ENCODE results near the gene P4HA1.

Gene P4HA1

GRCh38 chr10:73096449-73097304, at the start of gene P4HA1:
TSS of gene P4HA1 (minus strand) at chr10:73096866. CDS start at chr10:73074883, 21,983 bp downstream.
- Histone ChIP-seq H3K4me3 (ENCODE audit: low read length) (peak within 1 kb of the TSS; percentile 90), H3K9ac (ENCODE audit: low read length) (peak within 1 kb of the TSS; percentile 77), H3K9me3 (ENCODE audit: control insufficient read depth, low read depth, low read length) (no peaks in the 10 kb centered on the region), H3K4me1 (ENCODE audit: control insufficient read depth, low read depth, low read length) (peaks cover 15% of the 10 kb centered on the region), H3K36me3 (ENCODE audit: control insufficient read depth, low read depth, low read length) (no peaks in the 10 kb centered on the region), H3K27me3 (ENCODE audit: control insufficient read depth, insufficient read depth, low read length) (no peaks in the 10 kb centered on the region), H3K27ac (ENCODE audit: low read length) (peak within 1 kb of the TSS; percentile 53)

GRCh38 chr10:73141603-73142002, 44.9 kb upstream of the P4HA1 start:
- H3K36me3 ChIP-seq (ENCODE audit: control insufficient read depth, low read depth, low read length), result peaks cover 46% of the 10 kb centered on the region
- H3K4me3 ChIP-seq (ENCODE audit: low read length), result no peak overlapping the region
- H3K27me3 ChIP-seq (ENCODE audit: control insufficient read depth, insufficient read depth, low read length), result no peaks in the 10 kb centered on the region
- H3K9me3 ChIP-seq (ENCODE audit: control insufficient read depth, low read depth, low read length), result no peaks in the 10 kb centered on the region
- H3K9ac ChIP-seq (ENCODE audit: low read length), result no peak overlapping the region
- H3K4me1 ChIP-seq (ENCODE audit: control insufficient read depth, low read depth, low read length), result no peaks in the 10 kb centered on the region
- no peak overlapping the region for H3K27ac ChIP-seq (ENCODE audit: low read length)

DNA sequence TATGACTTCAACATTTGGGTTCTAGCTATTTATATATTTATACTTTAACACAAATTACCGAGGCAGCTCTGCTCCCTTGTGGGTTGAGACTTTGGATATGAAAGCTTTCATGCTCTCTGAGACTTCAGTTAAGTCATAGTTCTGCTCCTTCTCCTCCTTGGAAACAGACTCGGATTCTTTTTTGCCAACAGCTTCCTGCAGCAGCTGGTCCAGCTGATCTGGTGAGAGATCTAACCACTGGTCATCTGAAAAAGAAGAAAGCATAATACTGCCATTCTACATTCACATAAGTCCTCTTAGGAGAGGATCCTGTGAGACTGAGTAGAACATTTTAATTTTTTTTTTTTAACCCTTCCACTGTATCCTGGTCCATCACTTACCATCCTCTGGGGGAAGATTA, 42.6 kb upstream of the P4HA1 start:
- peaks cover 56% of the 10 kb centered on the region for H3K36me3 ChIP-seq (ENCODE audit: control insufficient read depth, low read depth, low read length)
- no peak overlapping the region for H3K27ac ChIP-seq (ENCODE audit: low read length)
- no peak overlapping the region for H3K4me3 ChIP-seq (ENCODE audit: low read length)

GRCh38 chr10:73136627-73137026, 40.0 kb upstream of the P4HA1 start:
- no peak overlapping the region for H3K4me3 ChIP-seq (ENCODE audit: low read length)
- no peaks in the 10 kb centered on the region for H3K27me3 ChIP-seq (ENCODE audit: control insufficient read depth, insufficient read depth, low read length)
- peaks cover 61% of the 10 kb centered on the region for H3K36me3 ChIP-seq (ENCODE audit: control insufficient read depth, low read depth, low read length)
- no peaks in the 10 kb centered on the region for H3K9me3 ChIP-seq (ENCODE audit: control insufficient read depth, low read depth, low read length)
- H3K27ac ChIP-seq (ENCODE audit: low read length), result no peak overlapping the region
- H3K4me1 ChIP-seq (ENCODE audit: control insufficient read depth, low read depth, low read length), result no peaks in the 10 kb centered on the region
- H3K9ac ChIP-seq (ENCODE audit: low read length), result no peak overlapping the region

More for the DNA sequence above, 42.6 kb upstream of the P4HA1 start:
- no peaks in the 10 kb centered on the region for H3K9me3 ChIP-seq (ENCODE audit: control insufficient read depth, low read depth, low read length)
- H3K4me1 ChIP-seq (ENCODE audit: control insufficient read depth, low read depth, low read length), result no peaks in the 10 kb centered on the region
- no peaks in the 10 kb centered on the region for H3K27me3 ChIP-seq (ENCODE audit: control insufficient read depth, insufficient read depth, low read length)
- H3K9ac ChIP-seq (ENCODE audit: low read length), result no peak overlapping the region

GRCh38 chr10:73134727-73135126, 38.1 kb upstream of the P4HA1 start:
- Histone ChIP-seq H3K9ac (ENCODE audit: low read length) (no peak overlapping the region), H3K27me3 (ENCODE audit: control insufficient read depth, insufficient read depth, low read length) (no peaks in the 10 kb centered on the region), H3K4me3 (ENCODE audit: low read length) (no peak overlapping the region), H3K36me3 (ENCODE audit: control insufficient read depth, low read depth, low read length) (peaks cover 70% of the 10 kb centered on the region), H3K4me1 (ENCODE audit: control insufficient read depth, low read depth, low read length) (no peaks in the 10 kb centered on the region), H3K27ac (ENCODE audit: low read length) (no peak overlapping the region), H3K9me3 (ENCODE audit: control insufficient read depth, low read depth, low read length) (no peaks in the 10 kb centered on the region)

- H3K4me1 ChIP-seq (ENCODE audit: control insufficient read depth, low read depth, low read length), result no peaks in the 10 kb centered on the region
- peaks cover 52% of the 10 kb centered on the region for H3K36me3 ChIP-seq (ENCODE audit: control insufficient read depth, low read depth, low read length)
- no peak overlapping the region for H3K9ac ChIP-seq (ENCODE audit: low read length)
- no peaks in the 10 kb centered on the region for H3K9me3 ChIP-seq (ENCODE audit: control insufficient read depth, low read depth, low read length)
- no peak overlapping the region for H3K27ac ChIP-seq (ENCODE audit: low read length)
- no peaks in the 10 kb centered on the region for H3K27me3 ChIP-seq (ENCODE audit: control insufficient read depth, insufficient read depth, low read length)
- H3K4me3 ChIP-seq (ENCODE audit: low read length), result no peak overlapping the region
Observed at GRCh38 chr10:73131913-73132686, 35.4 kb upstream of the P4HA1 start.

- Histone ChIP-seq H3K9ac (ENCODE audit: low read length) (no peak overlapping the region), H3K27me3 (ENCODE audit: control insufficient read depth, insufficient read depth, low read length) (no peaks in the 10 kb centered on the region), H3K9me3 (ENCODE audit: control insufficient read depth, low read depth, low read length) (no peaks in the 10 kb centered on the region), H3K27ac (ENCODE audit: low read length) (no peak overlapping the region), H3K4me1 (ENCODE audit: control insufficient read depth, low read depth, low read length) (no peaks in the 10 kb centered on the region), H3K36me3 (ENCODE audit: control insufficient read depth, low read depth, low read length) (peaks cover 49% of the 10 kb centered on the region), H3K4me3 (ENCODE audit: low read length) (no peak overlapping the region)
Observed at GRCh38 chr10:73131301-73131700, 34.6 kb upstream of the P4HA1 start.

DNA sequence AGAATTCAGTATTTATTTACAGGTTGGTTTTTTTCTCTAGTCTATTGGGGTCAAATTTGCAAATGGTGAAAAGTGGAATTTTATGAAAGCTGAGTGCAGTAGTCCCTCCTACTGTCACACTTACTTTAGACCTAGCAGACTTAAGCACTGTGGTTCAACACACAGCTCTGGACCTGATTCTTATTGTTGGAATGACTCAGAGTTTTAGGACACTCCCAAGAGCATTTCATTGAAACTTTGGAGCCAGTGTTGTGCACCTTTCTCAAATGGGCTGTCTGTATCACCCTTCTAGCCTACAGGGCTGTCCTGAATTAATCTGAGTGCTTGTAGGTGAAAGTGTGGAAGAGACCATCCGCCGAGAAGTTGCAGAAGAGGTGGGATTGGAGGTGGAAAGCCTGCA, 29.7 kb upstream of the P4HA1 start:
- H3K9me3 ChIP-seq (ENCODE audit: control insufficient read depth, low read depth, low read length), result no peaks in the 10 kb centered on the region
- H3K9ac ChIP-seq (ENCODE audit: low read length), result no peak overlapping the region
- H3K4me3 ChIP-seq (ENCODE audit: low read length), result no peak overlapping the region
- H3K36me3 ChIP-seq (ENCODE audit: control insufficient read depth, low read depth, low read length), result peaks cover 14% of the 10 kb centered on the region
- no peaks in the 10 kb centered on the region for H3K4me1 ChIP-seq (ENCODE audit: control insufficient read depth, low read depth, low read length)
- no peak overlapping the region for H3K27ac ChIP-seq (ENCODE audit: low read length)
- H3K27me3 ChIP-seq (ENCODE audit: control insufficient read depth, insufficient read depth, low read length), result no peaks in the 10 kb centered on the region

- Histone ChIP-seq H3K9me3 (ENCODE audit: control insufficient read depth, low read depth, low read length) (no peaks in the 10 kb centered on the region), H3K4me3 (ENCODE audit: low read length) (no peak overlapping the region), H3K4me1 (ENCODE audit: control insufficient read depth, low read depth, low read length) (peaks cover 8% of the 10 kb centered on the region), H3K27ac (ENCODE audit: low read length) (no peak overlapping the region), H3K36me3 (ENCODE audit: control insufficient read depth, low read depth, low read length) (no peaks in the 10 kb centered on the region), H3K9ac (ENCODE audit: low read length) (no peak overlapping the region), H3K27me3 (ENCODE audit: control insufficient read depth, insufficient read depth, low read length) (no peaks in the 10 kb centered on the region)
Observed at GRCh38 chr10:73119952-73120351, 23.3 kb upstream of the P4HA1 start.

DNA sequence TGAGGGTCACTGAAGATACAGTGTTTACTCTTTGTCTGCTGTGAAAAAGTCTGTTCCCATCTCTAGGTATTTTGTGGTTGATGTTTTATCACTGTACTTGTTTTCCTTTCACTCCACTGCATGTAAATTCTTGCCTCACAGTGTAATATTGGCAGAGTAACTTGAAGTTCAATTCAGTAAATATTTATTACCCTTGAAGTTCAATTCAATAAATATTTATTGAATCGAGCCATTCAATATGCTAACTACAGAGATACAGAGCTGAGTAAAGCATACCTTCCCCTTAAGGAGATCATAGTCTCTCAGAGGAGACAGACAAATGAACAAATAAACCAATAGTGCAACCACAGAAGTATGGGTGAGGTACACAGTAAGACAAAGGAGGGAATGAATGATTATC, 22.8 kb upstream of the P4HA1 start:
- Histone ChIP-seq H3K27ac (ENCODE audit: low read length) (no peak overlapping the region), H3K27me3 (ENCODE audit: control insufficient read depth, insufficient read depth, low read length) (no peaks in the 10 kb centered on the region), H3K4me1 (ENCODE audit: control insufficient read depth, low read depth, low read length) (peaks cover 8% of the 10 kb centered on the region)

DNA sequence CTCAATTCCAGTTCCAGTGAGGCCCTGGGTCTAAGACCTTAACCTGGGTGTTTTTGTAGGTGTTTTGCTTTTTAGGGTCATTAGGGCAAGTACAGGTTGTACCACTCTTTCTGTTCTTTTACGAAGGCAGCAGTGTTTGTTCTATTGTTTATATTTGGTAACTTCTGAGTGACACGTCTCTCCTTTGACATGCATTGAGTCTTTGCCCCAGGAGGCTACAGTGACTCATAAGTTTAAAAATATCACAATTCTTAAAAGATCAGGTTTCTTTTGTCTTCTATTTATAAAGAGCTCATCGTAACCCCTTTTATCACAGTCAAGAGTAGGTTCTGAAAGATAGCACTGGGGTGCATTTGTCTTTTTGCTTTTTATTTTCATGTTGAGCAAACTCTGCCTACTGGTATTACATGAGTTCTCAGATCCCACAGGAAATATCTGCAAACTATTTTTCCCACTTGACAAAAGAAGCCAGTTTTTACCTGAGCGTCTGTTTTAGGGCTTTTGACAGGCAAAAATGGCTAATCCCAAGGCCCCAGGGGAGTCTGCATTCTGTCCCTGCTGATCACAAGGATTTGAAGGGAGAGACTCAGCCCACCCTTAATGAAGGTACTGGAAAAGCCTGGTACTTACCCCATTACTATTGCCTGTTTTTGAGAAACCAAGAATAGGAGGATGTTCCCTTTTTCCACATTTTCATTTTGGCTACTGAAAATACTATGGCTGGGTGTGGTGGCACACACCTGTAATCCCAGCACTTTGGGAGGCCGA, 21.5 kb upstream of the P4HA1 start:
- H3K4me1 ChIP-seq (ENCODE audit: control insufficient read depth, low read depth, low read length), result peaks cover 8% of the 10 kb centered on the region
- peak overlapping the region; percentile 22 for H3K9ac ChIP-seq (ENCODE audit: low read length)
- H3K4me3 ChIP-seq (ENCODE audit: low read length), result no peak overlapping the region
- H3K27ac ChIP-seq (ENCODE audit: low read length), result no peak overlapping the region
- no peaks in the 10 kb centered on the region for H3K9me3 ChIP-seq (ENCODE audit: control insufficient read depth, low read depth, low read length)
- no peaks in the 10 kb centered on the region for H3K27me3 ChIP-seq (ENCODE audit: control insufficient read depth, insufficient read depth, low read length)
- H3K36me3 ChIP-seq (ENCODE audit: control insufficient read depth, low read depth, low read length), result no peaks in the 10 kb centered on the region

More for the DNA sequence above, 22.8 kb upstream of the P4HA1 start:
- Histone ChIP-seq H3K4me3 (ENCODE audit: low read length) (no peak overlapping the region), H3K9me3 (ENCODE audit: control insufficient read depth, low read depth, low read length) (no peaks in the 10 kb centered on the region), H3K36me3 (ENCODE audit: control insufficient read depth, low read depth, low read length) (no peaks in the 10 kb centered on the region), H3K9ac (ENCODE audit: low read length) (no peak overlapping the region)
